Esophagus muscularis mucosa (tissue), 4 donors: ENCODE measurements around the gene LIN28B. TPM values are rescaled to one million over a fixed set of nuclear protein-coding genes. Genes with fewer than 3 reads are reported as not detected.
"Not testable (repeated sequence)": the region's sequence is repeated elsewhere in the genome, so short reads cannot be mapped to it uniquely, and the experiment has no call there.

Experiments
- DNase-seq: peaks from one replicate; pipeline ENCODE4 v3.0.0-alpha.2; 2017; ENCODE audit errors: extremely low spot score
- H3K27ac ChIP-seq, 4 donors: fragments of 200-600 bp; sonication (generic); replicated peaks in 1 of 4; 1 replicate in 3 of 4; 2 replicates in 1 of 4; pipeline ENCODE4 v1.5.1; 2016 to 2019; ENCODE audit warnings: mild to moderate bottlenecking in 1 of 4
- H3K27me3 ChIP-seq, 4 donors: fragments of 200-600 bp; sonication (generic); one replicate each; pipeline versions ENCODE4 v1.5.1 to v1.6.0; 2016 to 2019
- H3K36me3 ChIP-seq, 4 donors: fragments of 200-600 bp; sonication (generic); one replicate each; pipeline ENCODE4 v1.5.1; 2016 to 2019
- H3K4me1 ChIP-seq, 4 donors: fragments of 200-600 bp; sonication (generic); one replicate each; pipeline ENCODE4 v1.5.1; 2016 to 2019
- H3K4me3 ChIP-seq, 4 donors: fragments of 200-600 bp; sonication (generic); 1 replicate in 2 of 4; 2 replicates in 2 of 4; pipeline ENCODE4 v1.5.1; 2016 to 2019; ENCODE audit warnings: mild to moderate bottlenecking in 4 of 4, moderate library complexity in 1 of 4
- H3K9me3 ChIP-seq, 4 donors: fragments of 200-600 bp; sonication (generic); 1 replicate in 3 of 4; 2 replicates in 1 of 4; pipeline ENCODE4 v1.5.1; 2016 to 2019
- CTCF ChIP-seq, 3 experiments: fragments of 200-600 bp in 2 of 3; fragments of 450-650 bp in 1 of 3; sonication (generic) in 2 of 3; IDR thresholded peaks; one replicate each; pipeline ENCODE4 v1.5.1; 2017 to 2019; ENCODE audit warnings: antibody characterized with exemption in 3 of 3, mild to moderate bottlenecking in 2 of 3, moderate library complexity in 1 of 3
- EP300 ChIP-seq: sonication (generic); formaldehyde crosslinking; IDR thresholded peaks from one replicate; pipeline ENCODE4 v1.6.1; 2017; ENCODE audit warnings: antibody characterized with exemption
- POLR2A ChIP-seq: fragments of 450-650 bp; IDR thresholded peaks from one replicate; pipeline ENCODE4 v1.6.1; 2017; ENCODE audit warnings: antibody characterized with exemption, moderate library complexity, mild to moderate bottlenecking, low read depth
- POLR2AphosphoS5 ChIP-seq, 2 donors: sonication (generic); formaldehyde crosslinking; IDR thresholded peaks; one replicate each; pipeline ENCODE4 v1.6.1; 2017; ENCODE audit warnings: antibody characterized with exemption in 2 of 2
- WGBS: methylation state at CpG from one replicate; pipeline ENCODE4 v1.1.5; 2018; 5-methylcytosine and 5-hydroxymethylcytosine counted together
- intact Hi-C: fragments of 100-400 bp; cut with DNase I; formaldehyde crosslinking; loops from one replicate; pipeline ENCODE4 v1.15.1; 2023
- total RNA-seq, 4 donors: library from RNA; depleted of rRNA; stranded (reverse); fragments of >200 nt; gene quantifications; one replicate each; pipeline versions ENCODE4 v1.1.0 to v1.2.1, GENCODE V29; 2016

The LIN28B gene
- total RNA-seq, 4 donors from 2014 or later, result not detected

- H3K9me3 ChIP-seq, result no peaks in the 10 kb centered on the region
- H3K36me3 ChIP-seq, result no peaks in the 10 kb centered on the region
- no peak for TF ChIP-seq EP300
- TF ChIP-seq POLR2A, result no peak
- TF ChIP-seq CTCF (IDR thresholded peaks at IDR 0.05), result peak; percentile 50 to 55 (median 53)
- no peak overlapping the region for H3K27ac ChIP-seq
- no peaks in the 10 kb centered on the region for H3K27me3 ChIP-seq
- intact Hi-C loops, result loop anchor here (2.0 kb wide), 1 partner anchor 81 kb away; no protein-coding TSS in a partner anchor
- WGBS, result 21% methylated on average over 1 of the region's 1 CpG
- peaks cover 0 to 25% (median 22%) of the 10 kb centered on the region in 4 donors for H3K4me1 ChIP-seq
- DNase-seq, result no peak
- H3K4me3 ChIP-seq, result no peak overlapping the region
Observed at GRCh38 chr6:105077596-105078385, 120.9 kb downstream of the LIN28B start.

GRCh38 chr6:105078386-105078708, 121.4 kb downstream of the LIN28B start:
- no peak overlapping the region for H3K27ac ChIP-seq
- no peaks in the 10 kb centered on the region for H3K36me3 ChIP-seq
- 52% methylated on average over 6 of the region's 6 CpGs for WGBS
- H3K9me3 ChIP-seq, result no peaks in the 10 kb centered on the region
- no peak for TF ChIP-seq POLR2A
- TF ChIP-seq CTCF (IDR thresholded peaks at IDR 0.05), result no peak
- no peak for TF ChIP-seq POLR2AphosphoS5 (IDR thresholded peaks at IDR 0.05)
- TF ChIP-seq EP300, result no peak
- DNase-seq, result no peak
- no peaks in the 10 kb centered on the region for H3K27me3 ChIP-seq
- H3K4me1 ChIP-seq, result peaks cover 0 to 25% (median 22%) of the 10 kb centered on the region in 4 donors
- no peak overlapping the region for H3K4me3 ChIP-seq
- intact Hi-C loops, result loop anchor here (2.0 kb wide), 1 partner anchor 82 kb away; no protein-coding TSS in a partner anchor

GRCh38 chr6:105080279-105080678, 123.4 kb downstream of the LIN28B start:
- intact Hi-C loops, result no loop called here
- Histone ChIP-seq H3K27me3 (no peaks in the 10 kb centered on the region), H3K36me3 (no peaks in the 10 kb centered on the region), H3K4me3 (no peak overlapping the region), H3K27ac (no peak overlapping the region), H3K9me3 (no peaks in the 10 kb centered on the region), H3K4me1 (peaks cover 0 to 25% (median 22%) of the 10 kb centered on the region in 4 donors)
- no peak for DNase-seq
- 89% methylated on average over 6 of the region's 6 CpGs for WGBS
- TF ChIP-seq POLR2AphosphoS5 (IDR thresholded peaks at IDR 0.05) (no peak), POLR2A (no peak), CTCF (IDR thresholded peaks at IDR 0.05) (no peak), EP300 (no peak)

GRCh38 chr6:105081662-105082061, 124.8 kb downstream of the LIN28B start:
- 47% methylated on average over 2 of the region's 3 CpGs for WGBS
- DNase-seq, intact Hi-C loops, H3K4me3 ChIP-seq, H3K27me3 ChIP-seq, H3K36me3 ChIP-seq, H3K9me3 ChIP-seq, H3K27ac ChIP-seq: not testable (repeated sequence)
- H3K4me1 ChIP-seq, result peaks cover 0 to 20% (median 19%) of the 10 kb centered on the region in 4 donors

- Histone ChIP-seq H3K4me1 (no peaks in the 10 kb centered on the region), H3K36me3 (no peaks in the 10 kb centered on the region), H3K27ac (no peak overlapping the region), H3K4me3 (no peak overlapping the region), H3K9me3 (no peaks in the 10 kb centered on the region), H3K27me3 (no peaks in the 10 kb centered on the region)
- no peak for DNase-seq
- no peak for TF ChIP-seq POLR2AphosphoS5 (IDR thresholded peaks at IDR 0.05)
- peak; percentile 68 to 88 (median 83) for TF ChIP-seq CTCF (IDR thresholded peaks at IDR 0.05)
- no peak for TF ChIP-seq EP300
- no peak for TF ChIP-seq POLR2A
- intact Hi-C loops, result loop anchor here (2.0 to 5.0 kb wide), 2 partner anchors 315 to 337 kb away; partner anchors contain the start of gene PREP
- WGBS, result 0% methylated on average over 1 of the region's 1 CpG
Observed at GRCh38 chr6:105087571-105088211, 130.8 kb downstream of the LIN28B start.
